Activated CD8-positive, alpha-beta T cell treated with anti-CD3 and anti-CD28 coated beads for 36 hours (primary cell): ENCODE data around the gene PCSK2. TPM values are rescaled to one million over a fixed set of nuclear protein-coding genes. Genes with fewer than 3 reads are reported as not detected.

ENCODE experiments used
- ATAC-seq: fragments of 200-7000 bp; cut with Tn5 transposase; one replicate; pipeline ENCODE4 v1.10.0; 2021; ENCODE audit warnings: mild to moderate bottlenecking, moderate library complexity
- CTCF ChIA-PET: fragments of 350-600 bp; sonication (Branson Sonifier 250); formaldehyde crosslinking; loops from one replicate; lab custom pipeline; 2021; ENCODE audit warnings: antibody characterized with exemption; lab: Charles Lee
- POLR2A ChIA-PET: fragments of 350-600 bp; sonication (Branson Sonifier 250); formaldehyde crosslinking; loops from one replicate; lab custom pipeline; 2021; ENCODE audit warnings: antibody characterized with exemption; lab: Charles Lee
- DNase-seq: peaks from one replicate; pipeline ENCODE4 v3.0.0-alpha.2; 2020
- H3K27ac Mint-ChIP-seq: one replicate; pipeline ENCODE4 v1.8.0; 2021; ENCODE audit warnings: mild to moderate bottlenecking, mixed read lengths
- H3K27me3 Mint-ChIP-seq: one replicate; pipeline ENCODE4 v1.8.0; 2021; ENCODE audit warnings: mixed read lengths
- H3K36me3 Mint-ChIP-seq: one replicate; pipeline ENCODE4 v1.8.0; 2021; ENCODE audit warnings: low read depth, mixed read lengths
- H3K4me1 Mint-ChIP-seq: one replicate; pipeline ENCODE4 v1.8.0; 2021; ENCODE audit warnings: low read depth, mixed read lengths
- H3K4me3 Mint-ChIP-seq: one replicate; pipeline ENCODE4 v1.8.0; 2021; ENCODE audit warnings: mild to moderate bottlenecking, moderate library complexity, mixed read lengths
- H3K9me3 Mint-ChIP-seq: one replicate; pipeline ENCODE4 v1.8.0; 2021; ENCODE audit warnings: mixed read lengths
- intact Hi-C: fragments of 100-400 bp; cut with micrococcal nuclease; formaldehyde crosslinking; loops from one replicate; pipeline ENCODE4 v1.10.0; 2022
- total RNA-seq, 2 experiments: library from RNA; stranded (reverse); gene quantifications; one replicate each; pipeline ENCODE4 v1.2.3, GENCODE V29; 2021
- TF ChIP-seq, protein P1 (sequence below): fragments of 200-600 bp; IDR thresholded peaks from one replicate; pipeline ENCODE4 v1.8.0; 2022; ENCODE audit warnings: antibody characterized with exemption, mild to moderate bottlenecking

The PCSK2 gene
- total RNA-seq, 2 experiments from 2014 or later = not detected

DNA sequence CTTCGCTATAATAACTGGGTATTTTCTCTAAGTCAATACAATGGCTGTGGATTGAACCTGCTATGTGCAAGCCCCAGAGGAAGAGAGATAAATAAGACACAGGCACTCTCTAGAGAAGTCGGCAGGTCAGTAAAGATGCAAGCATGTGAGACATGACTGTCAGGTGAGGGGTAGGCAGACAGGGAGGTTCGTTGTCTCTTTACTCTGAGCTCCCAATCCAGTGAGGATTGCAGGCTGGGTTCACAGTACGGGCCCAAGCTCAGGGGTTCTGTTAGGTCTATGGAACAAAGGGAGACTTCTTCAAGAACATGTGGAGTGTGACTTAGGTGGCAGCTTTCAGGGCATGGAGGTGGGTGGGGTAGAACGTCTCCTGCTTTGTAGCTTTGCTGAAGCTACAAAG lies 147.2 kb downstream of the PCSK2 start:
- Mint-ChIP-seq H3K27me3 (no peaks in the 10 kb centered on the region), H3K4me3 (no peak overlapping the region), H3K27ac (no peak overlapping the region), H3K36me3 (no peaks in the 10 kb centered on the region), H3K9me3 (no peaks in the 10 kb centered on the region), H3K4me1 (no peaks in the 10 kb centered on the region)
- ChIA-PET CTCF (no interaction called here), POLR2A (no interaction called here)
- DNase-seq (no peak), ATAC-seq (no peak)
- TF ChIP-seq, protein P1, sequence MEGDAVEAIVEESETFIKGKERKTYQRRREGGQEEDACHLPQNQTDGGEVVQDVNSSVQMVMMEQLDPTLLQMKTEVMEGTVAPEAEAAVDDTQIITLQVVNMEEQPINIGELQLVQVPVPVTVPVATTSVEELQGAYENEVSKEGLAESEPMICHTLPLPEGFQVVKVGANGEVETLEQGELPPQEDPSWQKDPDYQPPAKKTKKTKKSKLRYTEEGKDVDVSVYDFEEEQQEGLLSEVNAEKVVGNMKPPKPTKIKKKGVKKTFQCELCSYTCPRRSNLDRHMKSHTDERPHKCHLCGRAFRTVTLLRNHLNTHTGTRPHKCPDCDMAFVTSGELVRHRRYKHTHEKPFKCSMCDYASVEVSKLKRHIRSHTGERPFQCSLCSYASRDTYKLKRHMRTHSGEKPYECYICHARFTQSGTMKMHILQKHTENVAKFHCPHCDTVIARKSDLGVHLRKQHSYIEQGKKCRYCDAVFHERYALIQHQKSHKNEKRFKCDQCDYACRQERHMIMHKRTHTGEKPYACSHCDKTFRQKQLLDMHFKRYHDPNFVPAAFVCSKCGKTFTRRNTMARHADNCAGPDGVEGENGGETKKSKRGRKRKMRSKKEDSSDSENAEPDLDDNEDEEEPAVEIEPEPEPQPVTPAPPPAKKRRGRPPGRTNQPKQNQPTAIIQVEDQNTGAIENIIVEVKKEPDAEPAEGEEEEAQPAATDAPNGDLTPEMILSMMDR = no peak
- intact Hi-C loops = no loop called here

DNA sequence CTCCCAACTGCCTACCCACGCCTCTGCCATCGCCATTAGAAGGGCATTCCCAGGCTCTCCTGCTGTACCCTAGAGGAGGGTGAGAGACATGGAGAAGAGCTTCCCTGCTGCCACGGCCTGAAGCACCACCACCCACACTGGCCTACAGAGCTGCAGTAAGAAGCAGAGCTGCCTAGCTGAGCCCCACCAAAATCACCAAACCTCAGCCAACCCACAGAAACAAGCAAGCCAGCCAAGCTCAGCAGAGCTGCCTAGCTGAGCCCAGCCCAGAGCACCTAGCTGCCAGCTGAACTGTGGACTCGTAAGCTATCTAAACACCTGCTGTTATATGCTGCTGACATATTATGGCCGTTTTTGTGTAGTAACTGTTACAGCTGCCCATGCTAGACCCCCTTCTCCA lies 149.2 kb downstream of the PCSK2 start:
- no peak for ATAC-seq
- intact Hi-C loops = no loop called here
- ChIA-PET POLR2A (no interaction called here), CTCF (no interaction called here)
- no peaks in the 10 kb centered on the region for H3K27me3 Mint-ChIP-seq
- H3K4me1 Mint-ChIP-seq = no peaks in the 10 kb centered on the region
- no peak overlapping the region for H3K27ac Mint-ChIP-seq
- no peaks in the 10 kb centered on the region for H3K36me3 Mint-ChIP-seq
- H3K4me3 Mint-ChIP-seq = no peak overlapping the region
- H3K9me3 Mint-ChIP-seq = no peaks in the 10 kb centered on the region
- DNase-seq = no peak
- TF ChIP-seq, protein P1 = no peak

DNA sequence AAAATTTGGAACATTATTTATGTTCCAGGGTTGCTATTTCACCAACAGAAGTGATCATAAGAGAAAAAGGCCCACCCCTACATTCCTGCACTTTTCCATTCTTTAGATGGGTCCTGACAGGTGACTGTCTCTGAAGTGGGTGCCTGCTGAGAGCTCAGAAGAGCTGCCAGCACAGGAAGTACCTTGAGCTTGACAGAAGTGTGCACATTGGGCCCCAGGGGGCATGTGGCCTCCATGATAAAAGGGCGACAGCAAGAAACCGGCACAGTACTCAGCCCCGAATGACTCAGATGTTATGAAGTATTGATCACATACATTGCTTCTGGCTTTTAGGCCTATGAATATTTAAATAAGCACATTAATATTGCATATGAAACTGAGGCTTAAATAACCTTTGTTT lies 150.4 kb downstream of the PCSK2 start:
- Mint-ChIP-seq H3K4me1 (no peaks in the 10 kb centered on the region), H3K36me3 (no peaks in the 10 kb centered on the region), H3K27me3 (peaks cover 1% of the 10 kb centered on the region), H3K9me3 (no peaks in the 10 kb centered on the region), H3K4me3 (no peak overlapping the region), H3K27ac (no peak overlapping the region)
- TF ChIP-seq, protein P1 = no peak
- ATAC-seq (no peak), DNase-seq (no peak)
- intact Hi-C loops = no loop called here
- ChIA-PET CTCF (no interaction called here), POLR2A (no interaction called here)

DNA sequence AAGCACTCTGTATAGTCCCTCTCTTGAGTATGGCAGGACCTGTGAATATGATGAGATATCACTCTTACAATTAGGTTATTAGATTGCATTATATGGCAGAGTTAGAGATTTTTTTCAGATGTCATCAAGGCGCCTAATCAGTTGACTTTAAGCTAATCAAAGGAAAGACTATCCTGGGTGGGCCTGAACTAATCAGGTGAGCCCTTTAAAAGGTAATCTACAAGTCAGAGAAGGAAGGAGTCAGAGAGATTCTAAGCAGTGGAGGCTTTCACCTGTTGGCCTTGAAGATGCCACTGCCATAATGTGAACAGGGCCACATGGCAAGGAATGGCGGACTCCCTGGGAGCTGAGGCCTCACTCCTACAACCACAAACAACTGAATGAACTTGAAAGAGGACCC lies 152.8 kb downstream of the PCSK2 start:
- POLR2A ChIA-PET = no interaction called here
- TF ChIP-seq, protein P1 = no peak

DNA sequence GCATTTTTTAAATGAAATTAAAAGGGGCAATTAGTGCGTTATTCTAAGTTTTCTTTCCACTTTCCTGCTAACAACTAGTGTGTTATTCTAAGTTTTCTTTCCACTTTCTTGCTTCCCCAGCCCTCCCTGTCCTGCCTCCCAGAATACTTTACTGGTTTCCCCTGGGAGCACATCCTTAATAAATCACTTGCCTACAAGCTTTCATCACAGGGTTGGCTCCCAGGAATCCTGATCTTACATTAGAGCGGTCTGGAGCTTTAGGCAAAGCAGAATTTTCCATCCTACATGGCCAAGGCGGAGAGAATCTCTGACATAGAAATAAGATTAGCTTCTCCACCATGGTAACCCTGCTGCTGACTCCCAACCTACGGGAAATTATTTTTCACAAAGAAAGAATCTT lies 154.0 kb downstream of the PCSK2 start:
- Mint-ChIP-seq H3K4me1 (no peaks in the 10 kb centered on the region), H3K36me3 (no peaks in the 10 kb centered on the region), H3K27ac (no peak overlapping the region), H3K27me3 (peaks cover 5% of the 10 kb centered on the region), H3K9me3 (no peaks in the 10 kb centered on the region), H3K4me3 (no peak overlapping the region)
- CTCF ChIA-PET = no interaction called here
- POLR2A ChIA-PET = no interaction called here
- TF ChIP-seq, protein P1 = no peak
- intact Hi-C loops = no loop called here
- DNase-seq (no peak), ATAC-seq (no peak)

More for the DNA sequence above, 152.8 kb downstream of the PCSK2 start:
- CTCF ChIA-PET = no interaction called here
- DNase-seq = no peak
- no peaks in the 10 kb centered on the region for H3K36me3 Mint-ChIP-seq
- no peaks in the 10 kb centered on the region for H3K4me1 Mint-ChIP-seq
- no peak for ATAC-seq
- no peak overlapping the region for H3K4me3 Mint-ChIP-seq
- intact Hi-C loops = no loop called here
- no peaks in the 10 kb centered on the region for H3K9me3 Mint-ChIP-seq
- peaks cover 3% of the 10 kb centered on the region for H3K27me3 Mint-ChIP-seq
- H3K27ac Mint-ChIP-seq = no peak overlapping the region
